Cerebellar cortex (tissue), 1 donor: ENCODE measurements around the gene MMP17.

Experiments
- DNase-seq: peaks from one replicate; pipeline ENCODE4 v3.0.0-alpha.2; 2015; ENCODE audit warnings: low spot score

MMP17 gene

DNA sequence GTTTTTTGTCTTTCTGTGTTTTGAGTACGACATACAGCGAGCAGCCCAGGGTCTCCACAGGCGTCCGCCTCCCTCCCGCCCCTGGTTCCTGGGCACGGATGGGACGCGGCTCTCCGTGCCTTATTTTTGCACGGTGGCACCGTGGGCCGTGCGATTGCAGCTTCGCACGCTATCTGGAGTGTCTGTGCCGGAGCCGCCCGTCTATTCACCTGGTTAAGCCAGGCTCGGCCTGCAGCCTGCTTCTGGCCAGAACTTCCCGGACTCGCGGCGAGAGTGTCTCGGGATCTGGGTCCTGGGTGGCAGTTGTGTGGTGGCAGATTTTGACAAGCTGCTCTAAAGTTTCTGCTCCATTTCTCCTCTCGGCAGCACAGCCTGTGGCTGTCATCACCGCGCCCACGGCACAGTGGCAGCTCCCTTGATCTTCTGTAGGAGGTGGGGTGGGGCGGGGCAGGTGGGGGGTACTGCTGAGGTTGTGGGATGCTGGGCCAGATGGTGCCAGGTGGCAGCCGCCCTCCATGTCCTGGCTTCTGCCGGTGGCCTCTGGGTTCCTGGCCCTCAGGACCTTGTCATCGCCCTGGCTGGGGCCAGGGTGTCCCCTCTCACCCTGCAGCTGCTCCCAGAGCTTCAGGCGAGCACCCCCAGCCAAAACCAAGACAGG is 2.9 kb downstream of the MMP17 start:
- DNase-seq: no peak

DNA sequence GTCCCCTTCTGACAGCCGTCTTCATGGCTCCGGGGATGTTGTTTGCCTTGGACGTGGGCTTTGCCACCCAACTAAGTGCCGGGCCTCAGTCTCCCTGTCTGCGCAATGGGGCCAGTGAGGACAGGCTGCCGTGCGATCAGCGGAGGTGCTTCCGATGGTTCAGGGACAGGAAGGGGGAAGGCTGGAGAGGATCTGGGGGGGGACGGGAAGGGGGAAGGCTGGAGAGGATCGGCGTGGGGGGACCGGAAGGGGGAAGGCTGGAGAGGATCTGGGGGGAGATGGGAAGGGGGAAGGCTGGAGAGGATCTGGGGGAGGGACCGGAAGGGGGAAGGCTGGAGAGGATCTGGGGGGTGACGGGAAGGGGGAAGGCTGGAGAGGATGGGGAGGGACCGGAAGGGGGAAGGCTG is 3.4 kb downstream of the MMP17 start:
- DNase-seq: no peak

DNA sequence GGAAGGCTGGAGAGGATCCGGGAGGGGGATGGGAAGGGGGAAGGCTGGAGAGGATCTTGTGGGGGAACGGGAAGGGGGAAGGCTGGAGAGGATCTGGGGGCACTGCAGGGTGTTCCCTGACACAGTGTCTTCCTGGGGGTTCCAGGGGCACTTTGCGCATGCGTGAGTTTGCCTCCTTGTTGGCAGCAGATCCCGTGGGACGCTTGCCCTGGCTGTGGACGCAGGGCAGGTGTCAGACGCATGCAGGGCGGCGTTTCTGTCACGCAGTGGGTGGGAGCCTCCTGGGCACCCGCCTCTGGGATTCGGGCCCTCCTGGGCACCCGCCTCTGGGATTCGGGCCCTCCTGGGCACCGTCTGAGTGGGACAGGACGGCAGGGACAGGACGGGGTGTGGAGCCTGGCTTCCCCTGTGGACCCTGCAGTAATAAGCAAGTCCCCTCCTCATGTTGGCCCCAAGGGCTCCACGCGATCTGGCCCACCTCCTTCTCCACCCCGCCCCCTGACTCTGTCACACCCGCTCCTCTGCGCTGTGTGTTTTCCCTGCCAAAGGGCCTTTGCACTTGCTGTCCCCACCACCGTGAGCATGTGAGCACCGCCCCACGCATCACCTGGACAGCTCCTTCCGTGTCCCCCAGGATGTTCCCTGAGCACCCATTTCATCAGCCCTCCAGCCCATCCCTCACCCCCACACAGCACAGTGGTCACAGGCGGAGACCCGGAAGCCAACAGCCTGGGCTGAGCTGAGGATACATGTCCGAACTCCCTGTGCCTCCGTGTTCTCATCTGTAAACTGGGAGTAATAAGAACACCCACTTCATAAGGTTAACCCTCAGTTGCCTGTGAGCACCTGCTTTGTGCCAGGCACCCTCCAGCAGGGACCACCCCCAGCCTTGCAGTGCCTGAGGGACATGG is 4.4 kb downstream of the MMP17 start:
- DNase-seq: no peak

DNA sequence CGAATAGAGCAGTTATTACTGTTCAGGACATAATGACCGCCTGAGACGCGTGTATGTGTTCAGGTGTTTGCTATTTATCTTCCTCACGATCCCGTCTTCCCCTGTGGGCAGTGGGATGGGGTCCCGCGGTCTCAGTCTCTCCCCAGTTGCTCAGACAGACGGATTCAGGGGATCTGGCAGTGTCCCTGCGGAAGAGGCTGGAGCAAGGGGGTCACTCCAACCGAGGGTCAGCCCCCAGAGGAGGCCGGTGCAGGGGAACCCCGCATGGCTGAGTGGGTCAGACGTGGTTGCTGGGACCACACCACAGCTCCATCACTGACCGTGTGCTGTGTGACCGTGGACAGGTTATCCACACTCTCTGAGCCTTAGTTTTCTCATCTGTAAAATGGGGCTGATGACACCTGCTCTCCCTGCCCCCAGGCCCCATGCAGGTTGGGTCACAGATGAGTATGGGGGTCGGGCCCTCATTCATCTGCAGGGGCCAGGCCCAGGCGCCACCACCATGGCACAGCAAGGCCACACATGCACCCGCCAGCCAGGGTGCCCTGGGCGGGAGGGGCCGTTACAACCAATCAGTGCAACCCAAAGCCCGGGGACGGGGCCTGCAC is 5.2 kb downstream of the MMP17 start:
- DNase-seq: no peak

DNA sequence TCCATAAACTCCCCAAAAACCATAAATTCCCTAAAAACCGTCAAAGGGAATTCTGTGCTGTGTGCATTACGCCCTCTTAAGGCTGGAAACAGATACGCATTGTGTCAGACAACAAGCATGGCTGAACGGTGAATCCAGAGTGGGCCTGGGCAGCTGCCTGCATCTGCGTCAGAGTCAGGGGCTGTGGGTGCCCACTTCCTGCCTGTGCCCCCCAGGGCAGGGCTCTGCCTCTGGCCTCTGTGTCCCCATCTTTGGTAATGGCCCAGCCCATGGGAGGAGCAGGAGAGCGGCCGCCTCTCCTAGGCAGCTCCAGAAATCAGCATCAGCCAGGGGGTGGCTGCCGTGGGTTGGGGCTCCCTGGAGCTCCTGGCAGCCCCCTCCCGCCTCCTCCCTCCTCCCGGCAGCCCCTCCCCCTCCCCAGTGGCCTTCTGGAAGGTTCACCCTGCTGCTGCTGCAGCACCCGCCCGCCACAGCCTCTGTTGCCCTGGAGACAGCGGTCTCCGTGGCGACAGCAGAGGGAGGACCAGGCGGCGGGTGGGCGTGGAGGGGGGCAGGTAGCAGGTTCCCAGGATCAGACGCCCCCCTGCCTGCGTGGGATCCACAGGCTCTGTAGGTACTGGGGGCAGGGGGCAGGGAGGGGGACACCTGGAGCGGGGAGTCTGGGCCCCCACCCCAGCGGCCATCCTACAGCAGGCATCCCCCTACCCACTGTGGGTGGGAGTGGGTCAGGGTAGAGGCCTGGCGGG is 5.9 kb downstream of the MMP17 start:
- DNase-seq: peak; percentile 38

DNA sequence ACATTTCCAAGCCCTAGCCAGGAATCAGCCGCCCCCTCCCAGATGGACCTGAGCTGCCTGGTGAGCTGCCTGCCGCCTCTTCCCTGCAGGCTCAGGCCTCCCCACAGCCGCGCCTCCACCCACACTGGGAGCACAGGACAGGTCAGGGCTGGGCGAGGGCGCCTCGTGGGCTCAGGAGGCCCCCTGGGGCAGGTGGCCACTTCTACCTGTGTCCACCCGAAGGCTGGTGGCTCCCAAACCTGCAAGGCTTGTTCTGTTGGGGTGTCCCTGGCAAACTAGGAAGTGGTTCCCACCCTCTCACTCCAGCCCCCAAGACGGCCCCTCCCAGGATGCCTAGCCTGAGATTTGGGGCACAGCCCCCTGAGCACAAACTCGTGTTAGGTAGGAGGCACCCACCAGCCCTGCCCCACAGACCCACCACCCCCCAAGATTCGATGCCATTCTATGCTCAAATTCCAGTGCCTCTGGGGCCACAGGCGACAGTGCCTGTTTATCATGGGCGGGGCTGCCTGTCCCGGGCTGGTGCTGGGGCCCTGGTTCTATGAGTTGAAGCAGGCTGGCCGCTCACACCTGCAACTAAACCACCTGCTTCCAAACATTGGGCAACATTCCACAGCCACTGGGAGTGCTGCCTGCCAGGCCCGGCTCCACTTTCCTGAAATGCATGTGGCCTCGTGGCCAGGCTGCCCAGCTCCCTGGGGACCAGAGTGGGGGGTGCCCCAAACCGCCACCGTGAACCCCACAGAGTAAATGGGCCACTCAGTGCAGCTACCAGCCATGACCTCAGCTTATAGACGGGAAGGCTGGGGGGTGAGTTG is 6.8 kb downstream of the MMP17 start:
- DNase-seq: no peak

DNA sequence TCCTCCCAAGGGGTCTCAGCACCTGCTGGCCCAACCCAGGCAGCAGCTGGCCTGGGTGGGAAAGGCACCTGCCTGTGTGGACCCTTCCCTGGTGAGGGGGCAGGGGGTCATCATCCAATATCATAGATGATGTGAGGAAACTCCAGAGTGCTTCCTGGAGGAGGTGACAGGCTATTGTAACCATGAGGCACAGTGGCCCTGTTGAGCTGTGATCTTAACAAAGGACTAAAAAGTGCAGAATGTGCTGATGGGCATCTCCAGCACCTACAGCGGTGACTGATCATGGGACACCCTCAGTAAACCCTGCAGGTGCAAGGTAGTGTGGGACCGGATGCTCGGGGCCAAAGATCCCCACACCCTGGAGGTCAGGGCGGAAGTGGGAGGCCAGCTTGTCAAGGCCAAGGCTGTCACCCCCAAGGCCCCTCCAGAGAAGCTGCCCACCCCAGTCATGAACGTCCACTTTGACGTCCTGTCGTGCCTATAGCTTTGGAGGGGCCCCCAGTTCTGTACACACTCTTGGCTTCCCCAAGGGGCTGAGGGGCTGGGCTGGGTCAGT is 7.5 kb downstream of the MMP17 start:
- no peak for DNase-seq

DNA sequence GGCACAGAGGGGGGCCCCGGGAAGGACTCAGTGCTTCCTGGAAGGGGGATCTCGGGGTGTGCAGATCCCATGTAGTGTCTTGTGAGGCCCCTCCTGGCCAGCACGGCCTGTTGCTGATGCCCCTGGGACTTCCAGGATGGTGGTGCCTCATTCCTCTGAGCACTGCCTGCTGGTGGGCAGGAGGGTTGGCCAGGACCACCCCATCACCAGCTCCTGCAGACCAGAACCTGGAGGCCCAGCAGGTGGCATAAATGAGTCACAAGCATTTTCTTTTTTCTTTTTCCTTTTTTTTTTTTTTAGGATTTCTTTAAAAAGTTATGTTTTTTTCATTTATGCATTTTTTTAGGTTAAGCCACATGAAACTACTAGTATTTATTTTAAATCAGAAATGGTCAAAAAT is 8.0 kb downstream of the MMP17 start:
- DNase-seq: no peak

DNA sequence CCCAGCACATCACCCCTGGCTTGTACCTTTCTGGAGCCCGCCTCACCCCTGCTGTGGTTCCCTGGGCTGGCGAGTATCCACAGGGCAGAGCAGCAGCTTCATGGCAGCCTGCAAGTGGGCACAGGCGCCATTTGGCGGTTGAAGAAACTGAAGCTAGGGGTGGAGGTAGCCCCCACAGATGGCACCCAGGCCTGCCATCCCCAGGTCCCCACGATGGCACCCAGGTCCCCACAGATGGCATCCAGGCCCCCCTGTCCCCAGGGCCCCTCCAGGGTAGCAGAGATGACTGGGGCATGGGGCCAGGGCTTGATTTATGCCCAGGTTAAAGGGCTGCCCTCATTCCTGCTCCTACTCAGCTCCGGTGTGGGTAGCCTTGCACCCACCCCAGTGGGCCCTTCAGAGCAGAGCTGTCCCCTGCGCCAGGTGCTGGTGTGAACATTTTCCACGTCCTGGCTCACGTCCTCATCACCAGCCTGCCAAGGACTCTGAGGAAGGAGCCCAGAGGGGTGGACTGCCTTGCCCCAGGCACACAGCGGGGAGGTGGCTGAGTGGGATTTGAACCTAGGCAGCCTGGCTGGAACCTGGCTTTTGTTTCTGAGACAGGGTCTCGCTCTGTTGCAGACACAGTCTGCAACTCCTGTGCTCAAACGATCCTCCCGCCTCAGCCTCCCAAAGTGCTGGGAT is 8.7 kb downstream of the MMP17 start:
- DNase-seq: no peak

DNA sequence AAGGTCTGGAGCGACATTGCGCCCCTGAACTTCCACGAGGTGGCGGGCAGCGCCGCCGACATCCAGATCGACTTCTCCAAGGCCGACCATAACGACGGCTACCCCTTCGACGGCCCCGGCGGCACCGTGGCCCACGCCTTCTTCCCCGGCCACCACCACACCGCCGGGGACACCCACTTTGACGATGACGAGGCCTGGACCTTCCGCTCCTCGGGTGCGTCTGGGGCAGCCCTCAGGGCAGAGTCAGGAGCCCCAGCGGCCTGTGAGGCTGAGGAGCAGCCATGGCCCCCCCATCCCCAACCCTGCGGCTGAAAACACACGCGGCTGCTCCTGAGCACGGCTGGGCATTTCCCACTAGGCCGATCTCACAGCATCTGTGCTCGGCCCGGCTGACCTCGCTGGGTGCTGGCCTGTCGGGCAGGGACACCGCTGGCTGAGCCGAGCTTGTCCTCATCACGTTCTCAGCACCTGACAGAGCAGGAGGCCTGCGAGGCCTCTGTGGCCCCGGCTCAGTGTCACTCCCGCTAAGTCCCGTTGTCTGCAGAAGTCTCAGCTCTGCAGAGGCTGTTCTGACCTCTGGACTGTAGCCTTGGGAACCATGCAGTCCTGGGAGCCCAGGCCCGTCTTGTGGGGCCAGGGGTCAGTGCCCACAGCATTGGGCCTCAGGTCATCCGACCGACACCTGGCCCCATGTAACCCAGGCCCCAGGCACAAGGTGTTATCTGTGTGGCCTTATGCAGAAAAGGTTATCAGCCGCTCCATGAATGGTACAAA is 12.6 kb downstream of the MMP17 start:
- DNase-seq: no peak

DNA sequence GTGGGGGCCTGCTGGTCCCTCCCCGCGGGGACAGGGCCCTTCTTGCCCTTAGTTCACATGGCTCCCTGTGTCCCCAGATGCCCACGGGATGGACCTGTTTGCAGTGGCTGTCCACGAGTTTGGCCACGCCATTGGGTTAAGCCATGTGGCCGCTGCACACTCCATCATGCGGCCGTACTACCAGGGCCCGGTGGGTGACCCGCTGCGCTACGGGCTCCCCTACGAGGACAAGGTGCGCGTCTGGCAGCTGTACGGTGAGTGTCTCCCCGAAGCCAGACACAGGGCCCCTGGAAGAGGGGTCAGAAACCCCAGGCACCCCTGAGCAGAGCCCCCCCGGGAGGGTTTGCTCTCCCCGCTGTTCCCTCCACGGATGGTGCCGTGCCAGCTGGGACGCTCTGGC is 13.4 kb downstream of the MMP17 start:
- no peak for DNase-seq

DNA sequence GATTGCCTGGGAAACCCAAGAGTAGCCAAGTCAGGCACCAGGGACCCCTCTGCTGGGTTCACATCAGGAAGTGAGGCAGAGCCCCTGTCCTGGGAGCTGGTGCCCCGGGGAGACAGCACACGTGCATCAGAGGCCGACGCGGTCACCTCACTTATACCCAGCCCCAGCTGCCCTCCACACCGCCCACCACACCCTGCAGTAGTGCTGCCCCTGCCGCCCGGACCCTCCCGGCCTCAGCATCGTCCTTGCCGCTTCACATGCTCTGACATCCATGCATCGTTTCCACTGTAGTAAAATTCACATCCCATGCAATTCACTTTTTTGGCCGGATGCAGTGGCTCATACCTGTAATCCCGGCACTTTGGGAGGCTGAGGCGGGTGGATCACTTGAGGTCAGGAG is 14.0 kb downstream of the MMP17 start:
- DNase-seq: no peak

DNA sequence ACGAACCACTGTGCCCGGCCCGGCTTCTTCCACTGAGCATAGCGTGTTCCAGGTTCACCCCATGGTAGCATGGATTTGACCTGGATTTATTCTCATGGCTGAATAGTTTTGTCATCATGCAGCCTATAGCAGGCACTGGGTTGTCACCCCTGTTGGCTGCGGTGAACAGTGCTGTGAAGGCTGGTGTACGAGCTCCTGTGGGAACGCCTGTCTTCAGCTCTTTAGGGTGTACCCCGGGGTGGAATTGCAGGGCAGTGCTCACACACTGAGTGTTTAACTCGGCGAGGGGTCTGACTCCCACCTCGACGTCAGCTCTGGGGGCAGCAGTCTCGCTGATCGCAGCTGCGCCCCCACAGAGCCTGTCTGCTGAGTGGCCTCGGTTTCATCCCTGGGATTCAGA is 15.3 kb downstream of the MMP17 start:
- DNase-seq: no peak

DNA sequence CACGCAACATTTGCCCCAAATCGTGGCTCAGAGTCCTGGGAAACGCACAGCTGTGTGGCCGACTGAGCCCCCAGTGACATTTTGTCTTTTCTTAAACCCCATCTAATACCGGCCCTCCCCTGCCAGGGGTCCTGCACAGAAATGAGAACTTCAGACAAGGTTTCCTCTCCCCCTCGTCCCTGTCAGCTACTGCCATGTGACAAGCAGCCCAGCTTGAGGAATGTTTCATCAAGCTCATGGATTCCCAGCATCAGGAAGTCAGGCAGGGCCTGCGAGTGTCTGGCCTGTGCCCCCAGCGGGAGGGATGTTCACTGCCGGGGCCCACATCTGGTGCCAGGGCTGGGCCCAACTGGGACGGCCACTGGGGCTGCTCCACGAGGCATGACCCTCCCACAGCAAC is 15.9 kb downstream of the MMP17 start:
- DNase-seq: no peak

DNA sequence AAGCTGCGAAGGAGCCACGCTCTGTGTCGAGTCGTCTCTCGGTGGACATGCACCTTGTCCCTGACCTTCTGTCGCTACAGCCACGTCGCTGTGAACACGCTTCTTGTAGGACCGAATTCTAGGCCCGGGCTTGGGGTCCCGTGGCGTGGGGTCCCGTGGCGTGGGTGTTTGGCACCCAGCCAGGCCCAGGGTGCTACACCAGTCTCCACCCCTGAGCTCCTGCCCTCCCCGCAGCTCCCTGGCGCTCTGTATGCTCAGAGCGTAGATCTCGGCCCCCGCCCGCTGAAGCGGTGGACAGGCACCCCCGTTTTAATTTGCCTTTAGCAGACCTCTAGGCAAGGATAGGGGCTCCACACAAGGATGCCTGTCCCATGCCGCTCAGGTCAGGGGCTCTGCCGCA is 16.5 kb downstream of the MMP17 start:
- no peak for DNase-seq

DNA sequence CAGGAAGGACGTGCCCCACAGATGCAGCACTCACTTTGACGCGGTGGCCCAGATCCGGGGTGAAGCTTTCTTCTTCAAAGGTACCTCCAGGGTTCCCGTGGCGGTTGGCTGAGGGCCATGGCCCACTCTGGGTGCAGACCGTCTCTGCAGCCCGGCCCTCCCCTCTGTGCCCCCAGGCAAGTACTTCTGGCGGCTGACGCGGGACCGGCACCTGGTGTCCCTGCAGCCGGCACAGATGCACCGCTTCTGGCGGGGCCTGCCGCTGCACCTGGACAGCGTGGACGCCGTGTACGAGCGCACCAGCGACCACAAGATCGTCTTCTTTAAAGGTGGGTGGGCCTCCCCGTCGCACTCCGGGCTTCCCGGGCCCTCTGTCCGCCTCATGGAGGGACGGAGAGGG is 16.9 kb downstream of the MMP17 start:
- DNase-seq: no peak

DNA sequence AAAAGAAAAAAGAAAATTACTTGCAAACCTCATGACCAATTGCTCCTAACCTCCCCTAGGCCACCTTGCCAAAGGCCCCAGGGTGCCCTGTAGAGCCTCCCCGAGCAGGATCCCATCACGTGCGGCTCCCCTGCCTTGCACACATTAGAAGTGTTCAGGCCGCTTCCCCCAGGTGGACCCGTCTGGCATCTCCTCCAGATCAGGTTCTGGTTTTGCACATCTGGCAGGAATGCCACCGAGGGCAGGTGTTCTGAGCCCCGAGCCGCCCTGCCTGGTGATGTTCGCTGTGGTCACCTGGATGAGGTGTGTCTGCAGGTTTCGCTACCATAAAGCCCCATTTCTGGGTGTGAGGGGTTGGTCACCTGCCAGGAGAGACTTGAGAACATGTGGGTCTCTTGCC is 19.3 kb downstream of the MMP17 start:
- DNase-seq: no peak

DNA sequence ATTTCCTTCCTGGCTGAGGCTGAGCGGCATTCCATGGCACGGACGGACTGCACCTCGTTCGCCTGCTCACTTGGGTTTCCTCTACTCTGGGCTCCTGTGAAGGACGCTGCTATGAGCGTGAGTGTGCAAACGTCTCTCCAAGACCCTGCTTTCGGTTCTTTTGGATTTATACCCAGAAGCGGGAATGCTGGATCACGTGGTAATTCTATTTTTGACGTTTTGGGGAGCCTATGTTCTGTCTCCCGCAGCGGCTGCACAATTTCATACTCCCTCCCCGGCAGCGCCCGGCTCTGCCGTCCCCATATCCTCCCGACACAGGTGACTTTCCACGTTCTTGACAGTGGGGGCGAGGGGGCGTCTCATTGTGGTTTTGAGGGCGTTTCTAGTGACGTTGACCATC is 20.6 kb downstream of the MMP17 start:
- no peak for DNase-seq

DNA sequence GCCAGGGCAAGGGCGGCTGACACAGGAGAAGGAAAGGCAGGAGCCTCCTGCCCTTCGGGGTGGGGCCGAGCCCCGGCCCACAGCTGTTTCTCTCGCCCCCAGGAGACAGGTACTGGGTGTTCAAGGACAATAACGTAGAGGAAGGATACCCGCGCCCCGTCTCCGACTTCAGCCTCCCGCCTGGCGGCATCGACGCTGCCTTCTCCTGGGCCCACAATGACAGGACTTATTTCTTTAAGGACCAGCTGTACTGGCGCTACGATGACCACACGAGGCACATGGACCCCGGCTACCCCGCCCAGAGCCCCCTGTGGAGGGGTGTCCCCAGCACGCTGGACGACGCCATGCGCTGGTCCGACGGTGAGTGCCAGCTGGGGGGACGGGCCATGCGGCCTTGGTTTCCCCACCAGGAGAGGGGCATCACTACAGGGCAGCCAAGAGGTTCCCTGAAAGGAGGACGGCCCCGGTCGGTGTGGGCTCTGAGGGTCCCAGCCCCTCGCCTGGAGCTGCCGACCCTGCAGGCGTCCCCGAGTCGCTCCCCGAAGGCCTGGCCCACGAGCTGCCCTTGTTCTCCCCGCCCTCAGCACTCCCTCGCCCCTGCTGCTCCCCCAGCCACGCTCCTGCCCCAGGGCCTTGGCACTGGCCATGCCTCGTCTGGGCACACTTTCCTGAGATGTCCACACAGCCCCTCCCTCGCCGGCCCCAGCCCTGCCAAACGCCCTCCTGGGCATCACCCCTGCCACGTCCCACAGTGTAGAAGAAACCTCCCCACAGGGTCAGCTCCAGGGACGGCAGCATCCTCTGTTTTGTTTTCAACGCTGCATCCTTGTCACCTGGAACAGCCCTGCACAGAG is 21.7 kb downstream of the MMP17 start:
- no peak for DNase-seq
